22Rv1 (cell line): Measurements from ENCODE around the gene GIMAP7.

Experiments used
- H3K27ac ChIP-seq: fragments of 450-650 bp; 2 replicates; pipeline ENCODE4 v1.5.1; 2017
- ZFX ChIP-seq: fragments of 450-650 bp; IDR thresholded peaks from 2 replicates; pipeline ENCODE4 v1.6.1; 2017; ENCODE audit warnings: antibody characterized with exemption, borderline replicate concordance
- TF ChIP-seq, protein P1 (sequence below): fragments of 450-650 bp; IDR thresholded peaks from 2 replicates; pipeline ENCODE4 v1.5.1; 2017; ENCODE audit warnings: mild to moderate bottlenecking

Gene GIMAP7

DNA sequence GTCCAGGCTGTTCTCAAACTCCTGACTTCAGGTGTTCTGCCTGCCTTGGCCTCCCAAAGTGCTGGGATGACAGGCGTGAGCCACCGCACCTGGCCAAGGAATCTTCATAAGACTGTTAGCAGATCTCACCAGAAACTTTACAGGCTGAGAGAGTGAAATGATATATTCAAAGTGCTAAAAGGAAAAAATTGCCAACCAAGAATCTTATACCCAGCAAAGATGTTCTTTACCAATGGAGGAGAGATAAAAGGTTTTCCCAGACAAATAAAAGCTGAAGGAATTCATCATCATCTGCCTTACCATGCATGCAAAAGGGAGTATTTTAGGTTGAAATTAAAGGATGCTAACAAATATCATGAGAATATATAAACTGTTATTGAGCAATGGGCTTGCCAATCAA is 23.6 kb downstream of the GIMAP7 start:
- TF ChIP-seq, protein P1, sequence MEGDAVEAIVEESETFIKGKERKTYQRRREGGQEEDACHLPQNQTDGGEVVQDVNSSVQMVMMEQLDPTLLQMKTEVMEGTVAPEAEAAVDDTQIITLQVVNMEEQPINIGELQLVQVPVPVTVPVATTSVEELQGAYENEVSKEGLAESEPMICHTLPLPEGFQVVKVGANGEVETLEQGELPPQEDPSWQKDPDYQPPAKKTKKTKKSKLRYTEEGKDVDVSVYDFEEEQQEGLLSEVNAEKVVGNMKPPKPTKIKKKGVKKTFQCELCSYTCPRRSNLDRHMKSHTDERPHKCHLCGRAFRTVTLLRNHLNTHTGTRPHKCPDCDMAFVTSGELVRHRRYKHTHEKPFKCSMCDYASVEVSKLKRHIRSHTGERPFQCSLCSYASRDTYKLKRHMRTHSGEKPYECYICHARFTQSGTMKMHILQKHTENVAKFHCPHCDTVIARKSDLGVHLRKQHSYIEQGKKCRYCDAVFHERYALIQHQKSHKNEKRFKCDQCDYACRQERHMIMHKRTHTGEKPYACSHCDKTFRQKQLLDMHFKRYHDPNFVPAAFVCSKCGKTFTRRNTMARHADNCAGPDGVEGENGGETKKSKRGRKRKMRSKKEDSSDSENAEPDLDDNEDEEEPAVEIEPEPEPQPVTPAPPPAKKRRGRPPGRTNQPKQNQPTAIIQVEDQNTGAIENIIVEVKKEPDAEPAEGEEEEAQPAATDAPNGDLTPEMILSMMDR, result no peak
- no peak for TF ChIP-seq ZFX
- H3K27ac ChIP-seq, result no peak overlapping the region

DNA sequence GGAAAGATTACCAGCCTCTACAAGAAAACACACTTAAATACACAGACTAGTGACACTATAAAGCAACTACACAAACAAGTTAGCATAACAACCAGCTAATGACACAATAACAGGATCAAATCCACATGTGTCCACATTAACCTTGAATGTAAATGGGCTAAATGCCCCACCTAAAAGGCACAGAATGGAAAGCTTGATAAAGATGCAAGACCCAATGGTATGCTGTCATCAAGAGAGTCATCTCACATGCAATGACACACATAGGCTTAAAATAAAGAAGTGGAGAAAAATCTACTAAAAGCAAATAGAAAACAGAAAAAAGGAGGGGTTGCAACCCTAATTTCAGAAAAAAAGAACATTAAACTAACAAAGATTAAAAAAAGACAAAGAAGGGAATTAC is 38.5 kb downstream of the GIMAP7 start:
- TF ChIP-seq ZFX, result no peak
- TF ChIP-seq, protein P1, result no peak

DNA sequence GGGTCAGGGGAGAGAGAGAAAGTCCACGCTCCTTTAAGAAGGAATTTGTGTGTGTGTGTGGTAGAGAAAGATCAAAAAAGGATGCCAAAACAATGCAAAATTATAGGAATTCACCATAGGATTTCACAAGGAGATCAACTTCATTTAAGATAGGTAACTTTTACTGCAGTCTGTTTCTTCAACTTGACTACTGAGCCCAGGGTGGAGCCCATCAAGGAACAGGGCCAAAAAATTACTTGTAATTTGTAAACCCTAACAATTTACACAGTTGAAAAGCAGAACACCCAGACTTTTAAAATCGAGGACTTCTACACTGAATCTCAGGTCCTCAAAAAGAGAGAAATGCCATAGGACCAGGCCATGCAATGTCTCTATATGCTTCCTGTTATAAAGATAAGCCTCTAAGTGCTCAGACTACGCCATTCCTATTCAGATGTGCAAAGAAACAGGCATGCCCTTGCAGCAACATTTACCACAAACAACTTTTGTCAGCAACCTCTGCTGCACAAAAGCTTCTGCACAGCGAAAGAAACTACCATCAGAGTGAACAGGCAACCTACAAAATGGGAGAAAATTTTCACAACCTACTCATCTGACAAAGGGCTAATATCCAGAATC is 42.0 kb downstream of the GIMAP7 start:
- TF ChIP-seq, protein P1, result no peak
- no peak for TF ChIP-seq ZFX
- no peak overlapping the region for H3K27ac ChIP-seq

More for the DNA sequence above, 38.5 kb downstream of the GIMAP7 start:
- no peak overlapping the region for H3K27ac ChIP-seq

DNA sequence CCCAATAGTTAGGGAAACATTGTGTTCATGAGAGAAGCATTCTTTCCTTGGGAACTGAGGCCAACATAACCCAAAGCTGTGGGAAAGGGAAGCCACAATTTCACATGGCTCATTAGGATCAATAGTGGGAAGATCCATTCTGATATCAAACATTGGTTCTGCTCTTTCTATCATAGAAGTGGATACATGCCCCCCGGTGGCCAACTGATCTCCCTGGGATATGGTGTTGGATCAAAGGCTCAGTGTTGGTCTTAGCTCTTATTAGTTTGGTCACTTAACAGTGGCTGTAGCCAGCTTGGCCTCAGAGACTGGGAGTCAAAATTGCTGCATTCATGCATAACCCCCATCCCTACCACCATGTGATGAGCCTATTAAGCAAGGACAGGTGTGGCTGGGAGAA is 45.8 kb downstream of the GIMAP7 start:
- TF ChIP-seq, protein P1, result no peak
- no peak for TF ChIP-seq ZFX
- H3K27ac ChIP-seq, result no peak overlapping the region

DNA sequence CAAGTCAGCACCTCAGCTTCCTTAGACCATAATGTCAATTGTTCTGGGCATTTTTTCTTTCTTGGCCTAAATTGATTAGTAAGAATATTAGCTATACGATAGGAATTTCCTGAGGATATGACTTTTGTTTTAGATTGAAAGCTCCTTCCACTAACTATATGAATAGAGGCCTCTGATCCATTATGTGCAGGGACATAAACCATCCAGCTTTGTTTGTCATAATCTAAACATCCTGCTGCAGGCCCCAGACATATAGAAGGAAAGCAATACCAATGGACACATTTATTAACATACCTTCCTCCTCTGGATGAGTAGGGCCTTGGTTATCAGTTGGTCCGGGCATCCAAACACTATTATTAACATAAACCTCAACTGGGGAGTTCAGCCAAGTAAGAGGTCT is 48.2 kb downstream of the GIMAP7 start:
- no peak overlapping the region for H3K27ac ChIP-seq
- TF ChIP-seq, protein P1, result no peak
- TF ChIP-seq ZFX, result no peak

DNA sequence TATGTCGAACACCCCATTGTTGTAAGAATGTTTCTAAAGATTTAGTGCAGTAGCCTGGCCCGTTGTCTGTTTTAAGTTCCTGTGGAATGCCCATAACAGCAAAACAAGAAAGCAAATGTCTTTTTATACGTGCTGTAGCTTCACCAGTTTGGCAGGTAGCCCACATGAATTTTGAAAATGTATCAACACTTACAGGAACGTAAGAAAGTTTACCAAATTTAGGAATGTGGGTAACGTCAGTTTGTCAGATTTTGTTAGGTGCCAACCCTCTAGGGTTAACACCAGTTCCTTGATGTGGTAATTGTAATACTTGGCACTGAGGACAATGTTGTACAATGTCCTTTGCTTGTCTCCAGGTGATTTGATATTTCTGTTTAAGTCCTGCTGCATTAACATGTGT is 49.3 kb downstream of the GIMAP7 start:
- no peak overlapping the region for H3K27ac ChIP-seq
- TF ChIP-seq ZFX, result no peak
- TF ChIP-seq, protein P1, result no peak

DNA sequence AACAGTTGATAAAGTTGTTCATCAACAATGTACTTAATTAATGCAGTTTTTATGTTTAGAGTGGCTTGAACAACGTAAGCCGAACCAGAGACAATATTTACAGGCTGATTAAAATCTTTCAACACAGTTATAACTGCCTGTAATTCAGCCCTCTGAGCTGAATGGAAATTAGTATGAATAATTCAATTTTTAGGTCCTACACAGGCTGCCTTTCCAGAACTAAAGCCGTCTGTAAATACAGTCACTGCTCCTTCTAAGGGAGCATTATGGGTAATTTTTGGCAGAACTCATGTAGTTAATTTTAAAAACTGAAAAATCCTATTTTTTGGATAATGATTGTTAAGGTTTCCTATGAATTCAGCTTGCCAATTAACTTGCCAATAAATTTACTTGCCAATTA is 49.9 kb downstream of the GIMAP7 start:
- TF ChIP-seq, protein P1, result no peak
- TF ChIP-seq ZFX, result no peak
- no peak overlapping the region for H3K27ac ChIP-seq
